Stimulated activated CD4-positive, alpha-beta T cell treated with anti-CD3 and anti-CD28 coated beads, Interleukin-15, amount 100 ng/mL, for 24 hours (primary cell): Measurements from ENCODE around the gene KRTAP5-5.
A peak's percentile ranks its signal among the peaks of the same experiment; 100 is the strongest.
"Not testable (repeated sequence)": the region's sequence is repeated elsewhere in the genome, so short reads cannot be mapped to it uniquely, and the experiment has no call there.

ENCODE experiments used
- DNase-seq: peaks from one replicate; pipeline ENCODE4 v3.0.0-alpha.2; 2020

KRTAP5-5 gene

DNA sequence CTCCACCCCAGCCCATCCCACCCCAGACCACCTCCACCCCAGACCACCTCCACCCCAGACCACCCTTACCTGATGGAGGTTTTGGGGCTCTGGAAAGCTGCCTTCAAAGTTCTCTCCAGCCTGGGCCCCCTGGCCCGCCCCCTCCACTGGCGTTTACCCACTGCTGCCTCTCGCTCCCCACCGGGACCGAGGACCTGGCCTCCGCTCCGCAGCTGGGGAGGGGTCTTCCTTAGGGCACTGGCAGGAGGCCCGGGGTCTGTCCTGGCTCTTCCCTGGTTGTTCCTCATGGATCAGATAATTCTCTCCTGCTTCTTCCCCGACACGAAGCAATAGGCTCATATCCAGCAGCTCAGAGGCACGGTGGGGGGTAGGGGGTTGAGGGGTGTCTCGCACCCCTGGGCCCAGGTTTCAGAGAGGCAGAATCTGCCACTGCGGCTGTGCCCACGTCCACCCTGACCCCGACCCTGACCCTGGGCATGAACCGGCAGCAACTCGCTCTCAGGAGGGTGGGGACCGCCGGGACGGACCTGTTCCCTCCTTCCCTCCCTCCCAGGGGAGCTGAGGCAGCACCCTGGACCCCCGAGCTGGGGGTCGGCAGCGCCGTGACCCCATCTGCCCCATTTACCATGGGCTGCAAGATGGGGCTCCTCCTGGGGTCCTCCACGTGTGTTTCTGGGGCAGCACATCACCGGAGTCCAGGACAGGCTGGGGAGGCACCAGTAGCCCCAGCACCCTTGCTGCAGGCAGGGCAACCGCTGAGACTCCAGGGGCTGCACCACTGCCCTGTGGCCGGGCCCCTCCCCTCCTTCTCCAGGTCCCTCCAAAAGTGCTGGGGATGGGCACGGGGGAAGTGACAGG, 12.9 kb downstream of the KRTAP5-5 start:
- DNase-seq, result no peak

DNA sequence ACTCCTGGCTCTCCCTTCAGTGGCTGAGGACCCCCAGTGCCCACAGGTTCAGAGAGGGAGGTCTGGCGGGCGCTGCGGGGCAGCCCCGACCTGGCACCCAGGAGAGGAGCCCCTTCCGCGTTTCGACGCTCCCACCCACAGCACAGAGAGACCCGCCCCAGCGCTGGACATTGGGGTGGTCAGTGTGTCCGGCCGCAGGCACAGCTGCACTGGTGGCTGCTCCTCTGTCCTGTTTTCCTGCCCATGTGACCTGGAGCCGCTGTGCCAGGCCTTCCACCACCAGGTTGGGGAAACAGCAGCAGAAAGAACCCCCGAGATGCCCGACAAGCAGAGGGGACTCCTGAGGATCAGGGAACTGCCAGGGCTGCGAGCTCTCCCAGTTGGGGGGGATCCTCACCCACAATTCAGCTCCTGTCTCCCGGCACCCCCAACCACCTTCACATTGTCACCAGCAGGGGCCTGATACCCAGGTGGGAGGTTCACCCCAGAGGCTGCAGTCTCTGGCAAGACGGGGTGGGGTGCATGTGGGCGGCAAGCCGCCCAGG, 13.6 kb downstream of the KRTAP5-5 start:
- DNase-seq, result no peak

DNA sequence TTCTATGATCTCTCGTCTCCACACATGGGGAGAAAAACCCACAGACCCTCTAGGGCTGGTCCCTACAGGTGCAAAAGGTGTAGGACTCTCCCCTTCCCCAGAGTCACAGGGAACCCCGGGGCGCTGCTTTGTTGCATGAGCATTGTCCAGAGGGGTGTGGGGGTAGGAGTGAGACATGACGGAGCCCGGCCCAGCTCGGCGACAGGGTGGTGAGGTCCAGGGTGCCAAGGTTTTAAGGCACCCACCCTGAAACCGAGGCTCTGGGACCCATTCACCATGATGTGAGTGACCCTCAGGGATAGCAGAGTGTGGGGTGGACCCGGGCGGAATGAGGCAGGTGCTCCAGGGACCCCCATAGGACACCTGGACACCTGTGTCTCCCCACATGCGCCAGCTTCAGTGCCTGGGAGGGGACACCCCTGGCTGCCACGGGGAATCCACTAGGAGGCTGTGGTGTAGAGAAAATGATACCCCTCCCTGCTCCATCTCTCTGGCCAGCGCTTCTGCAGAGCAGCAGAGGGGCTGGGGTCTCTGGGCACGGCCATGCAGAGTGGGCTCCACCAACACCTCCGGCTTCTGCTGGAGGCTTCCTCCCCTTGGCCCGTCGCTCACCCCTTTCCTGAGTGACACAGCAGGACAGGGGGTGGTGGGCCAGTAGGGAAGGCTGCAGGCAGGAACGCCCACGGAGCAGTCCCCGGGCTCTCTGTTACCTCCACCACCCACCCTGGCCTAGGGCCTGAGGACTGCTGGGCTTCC, 15.2 kb downstream of the KRTAP5-5 start:
- no peak for DNase-seq

DNA sequence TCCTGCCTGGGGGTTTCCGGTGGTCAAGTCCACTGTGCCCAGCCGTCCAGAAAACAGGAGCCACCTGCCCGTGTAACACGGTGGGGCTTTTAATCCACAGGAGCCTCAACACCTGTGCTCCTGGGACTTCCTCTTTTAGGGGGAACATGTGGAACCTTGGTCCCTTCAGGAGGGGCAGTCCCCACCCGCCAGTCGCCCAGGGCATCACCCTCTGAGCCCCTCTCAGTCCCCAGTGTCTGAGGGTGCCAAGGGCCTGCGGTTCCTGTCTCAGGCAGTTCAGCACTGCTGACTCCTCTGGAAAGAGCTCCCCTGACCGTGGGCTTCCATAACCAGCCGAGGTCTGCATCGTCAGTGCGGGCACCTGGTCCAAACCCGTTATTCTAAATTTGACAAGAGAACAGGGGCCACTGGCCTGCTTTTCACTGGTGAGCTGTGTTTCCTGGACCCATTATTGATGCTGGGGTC, 15.8 kb downstream of the KRTAP5-5 start:
- DNase-seq, result no peak

DNA sequence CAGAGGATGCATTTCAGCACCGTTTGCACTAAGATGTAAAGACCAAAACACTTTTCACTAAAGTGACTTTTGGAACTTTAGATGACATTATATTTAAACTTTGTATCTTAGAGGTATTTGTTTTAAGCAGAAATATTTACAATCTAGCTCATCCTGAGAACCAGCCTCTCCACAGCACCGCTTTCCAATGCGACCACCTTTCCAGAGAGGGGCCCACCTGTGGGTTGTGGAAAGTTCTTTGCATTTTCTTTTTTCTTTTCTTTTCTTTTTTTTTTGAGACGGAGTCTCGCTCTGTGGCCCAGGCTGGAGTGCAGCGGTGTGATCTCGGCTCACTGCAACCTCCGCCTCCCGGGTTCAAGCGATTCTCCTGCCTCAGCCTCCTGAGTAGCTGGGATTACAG, 17.0 kb downstream of the KRTAP5-5 start:
- DNase-seq, result not testable (repeated sequence)

DNA sequence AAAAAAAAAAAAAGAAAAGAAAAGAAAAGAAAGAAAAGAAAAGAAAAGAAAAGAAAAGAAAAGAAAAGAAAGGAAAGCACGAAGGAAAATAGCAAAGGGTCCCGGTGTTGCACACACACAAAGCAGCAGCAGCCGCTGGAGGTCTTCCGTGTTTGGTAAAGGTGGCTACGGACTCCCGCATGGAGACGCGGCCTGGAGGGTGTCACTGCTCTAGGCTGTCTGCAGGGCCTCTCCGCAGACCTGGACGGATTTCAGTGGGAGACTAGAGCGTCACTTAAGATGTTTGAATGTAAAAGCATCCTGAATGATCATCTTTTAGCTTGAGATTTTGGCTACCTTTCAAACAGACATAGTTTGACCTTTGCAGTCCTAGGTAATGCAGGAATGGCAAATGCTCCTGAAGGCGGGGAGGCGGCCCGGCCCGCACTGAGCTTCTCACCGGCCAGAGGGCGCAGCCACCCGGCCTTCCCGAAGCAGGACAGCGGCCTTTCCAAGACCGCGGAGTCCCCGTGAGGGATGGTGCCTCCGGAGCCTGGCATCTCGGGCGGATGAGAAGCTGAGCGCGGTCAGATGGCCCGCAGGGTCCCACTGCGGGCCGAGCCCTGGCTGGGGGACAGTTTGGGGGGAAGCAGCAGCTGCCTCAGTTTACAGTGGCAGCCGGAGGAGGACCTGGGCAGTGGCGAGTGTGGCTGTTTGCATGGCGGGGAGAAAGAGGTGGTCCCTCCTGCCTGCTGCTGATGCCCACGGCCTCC, 18.5 kb downstream of the KRTAP5-5 start:
- no peak for DNase-seq

DNA sequence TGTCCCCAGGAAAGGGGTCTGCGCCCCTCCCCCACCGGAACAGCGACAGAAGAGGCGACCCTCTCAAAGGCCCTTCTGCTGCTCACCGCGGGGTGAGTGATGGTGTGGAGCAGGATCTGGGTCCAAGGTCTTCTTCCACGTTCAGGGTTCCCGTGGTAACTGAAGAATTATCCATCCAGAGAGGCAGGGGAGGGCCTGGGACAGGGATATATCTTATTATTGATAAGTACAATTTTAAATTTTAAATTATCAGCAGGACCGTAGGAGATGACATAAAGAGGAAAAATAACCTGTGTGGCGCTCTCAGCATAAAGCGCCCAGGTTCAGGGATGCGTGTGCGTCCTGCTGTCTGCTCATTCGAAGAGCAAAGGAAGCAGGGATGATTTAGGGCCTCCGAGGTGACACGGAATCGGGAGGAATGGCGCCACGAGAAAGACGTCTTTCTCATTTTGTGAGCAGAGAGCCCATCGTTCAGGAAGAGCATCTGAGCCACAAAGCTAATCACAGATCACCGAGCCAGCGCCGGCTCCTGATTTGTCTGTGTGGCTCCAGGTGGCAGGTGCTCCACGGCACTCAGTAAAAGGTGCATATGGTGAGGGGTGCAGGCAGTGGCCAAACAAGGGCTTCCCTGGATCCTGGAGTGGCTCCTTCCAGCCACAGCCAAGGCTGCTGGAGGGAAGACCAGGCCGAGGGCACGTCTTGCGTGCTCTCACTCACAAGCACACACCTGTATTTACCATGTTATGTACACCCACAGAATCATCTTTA, 19.3 kb downstream of the KRTAP5-5 start:
- no peak for DNase-seq

DNA sequence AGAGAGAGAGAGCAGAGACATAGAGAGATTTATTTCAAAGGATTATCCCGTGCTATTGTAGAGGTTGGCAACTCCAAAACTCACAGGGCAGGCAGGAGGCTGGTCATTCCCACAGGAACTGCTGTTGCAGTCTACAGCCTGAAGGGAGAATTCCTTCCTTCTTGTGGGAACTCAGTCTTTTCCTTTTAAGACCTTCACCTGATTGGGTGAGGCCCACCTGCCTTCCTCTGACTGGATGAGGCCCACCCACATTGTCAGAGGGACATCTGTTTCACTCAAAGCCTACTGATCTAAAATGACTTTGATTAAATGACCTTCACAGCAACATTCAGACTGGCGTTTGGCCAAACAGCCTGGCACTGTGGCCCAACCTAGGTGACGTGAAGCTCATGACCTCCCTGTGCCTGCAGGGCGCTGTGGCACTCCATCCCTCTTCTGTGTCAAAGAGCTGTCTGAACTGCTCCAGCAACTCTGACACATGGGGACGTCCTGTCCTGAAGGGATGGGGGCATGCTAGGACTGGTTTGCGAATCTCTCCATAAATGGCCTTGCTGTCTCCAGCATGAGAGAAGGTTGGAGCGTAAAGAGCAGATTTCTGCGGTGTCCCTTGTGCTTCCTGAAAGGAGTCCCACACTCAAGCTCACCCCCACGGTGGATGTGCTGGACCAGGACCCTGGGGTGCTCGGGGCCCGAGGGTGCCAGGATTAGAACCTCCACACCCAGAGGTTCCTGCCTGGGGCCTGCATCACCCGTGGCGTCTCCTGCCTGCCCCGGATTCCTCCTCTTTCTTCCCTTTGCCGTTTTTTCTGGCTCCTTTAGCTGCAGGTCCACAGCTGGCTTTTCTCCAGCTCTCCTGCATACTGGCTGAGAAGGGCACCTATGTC, 20.7 kb downstream of the KRTAP5-5 start:
- DNase-seq, result no peak

DNA sequence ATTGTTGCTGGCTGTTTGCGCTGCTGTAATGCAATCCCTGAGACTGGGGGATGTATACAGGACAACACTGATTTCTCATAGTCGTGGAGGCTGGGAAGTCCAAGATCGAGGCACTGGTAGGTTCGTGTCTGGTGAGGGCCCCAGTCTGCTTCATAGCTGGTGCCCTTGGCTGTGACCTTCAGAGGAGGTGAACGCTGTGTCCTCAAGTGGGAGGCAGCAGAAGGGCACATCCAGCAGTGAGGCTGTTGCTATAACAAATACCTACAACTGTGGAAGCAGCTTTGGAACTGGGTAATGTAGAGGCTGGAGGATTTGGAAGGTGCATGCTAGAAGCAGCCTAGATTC, 21.3 kb downstream of the KRTAP5-5 start:
- no peak for DNase-seq

DNA sequence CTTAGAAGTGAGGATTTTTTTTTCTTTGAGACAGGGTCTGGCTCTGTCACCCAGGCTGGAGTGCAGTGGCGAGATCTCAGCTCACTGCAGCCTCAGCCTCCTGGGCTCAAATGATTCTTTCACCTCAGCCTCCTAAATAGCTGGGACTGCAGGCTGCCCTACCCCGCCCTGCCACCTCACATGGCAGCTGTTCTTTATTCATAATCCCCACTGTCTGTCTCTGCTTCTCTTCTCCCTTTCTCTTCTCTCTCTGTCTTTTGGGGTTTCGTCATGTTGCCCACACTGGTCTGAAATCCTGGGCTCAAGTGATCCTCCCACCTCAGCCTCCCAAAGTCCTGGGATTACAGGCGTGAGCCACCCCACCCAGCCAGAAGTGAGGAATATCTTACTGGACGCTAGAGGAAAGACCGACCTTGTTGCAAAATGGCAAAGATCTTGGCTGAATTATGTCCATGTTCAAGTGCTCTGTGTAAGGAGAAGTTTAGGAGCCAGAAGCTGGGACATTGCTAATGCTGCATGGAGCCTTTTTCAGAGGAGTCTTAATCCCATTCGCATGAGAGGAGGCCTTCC, 21.9 kb downstream of the KRTAP5-5 start:
- no peak for DNase-seq

DNA sequence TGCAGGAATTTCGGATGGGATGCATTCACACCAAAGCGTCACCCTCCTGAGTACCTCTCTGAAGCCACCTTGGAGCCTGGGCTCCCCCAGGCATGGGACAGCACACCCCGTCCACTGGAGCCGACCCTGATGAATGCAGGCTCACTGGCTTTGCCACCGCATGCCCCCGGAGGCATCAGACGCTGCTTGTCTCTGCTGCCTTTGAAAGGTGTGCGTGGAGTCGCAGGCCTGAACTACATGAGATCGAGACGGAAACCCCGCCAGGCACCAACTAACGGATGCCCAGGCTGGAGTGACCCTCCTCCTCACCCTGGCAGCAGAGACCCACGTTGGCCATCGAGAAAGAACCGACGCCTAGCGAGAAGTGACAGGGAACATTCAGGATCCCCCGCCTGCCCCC, 22.5 kb downstream of the KRTAP5-5 start:
- DNase-seq, result no peak

DNA sequence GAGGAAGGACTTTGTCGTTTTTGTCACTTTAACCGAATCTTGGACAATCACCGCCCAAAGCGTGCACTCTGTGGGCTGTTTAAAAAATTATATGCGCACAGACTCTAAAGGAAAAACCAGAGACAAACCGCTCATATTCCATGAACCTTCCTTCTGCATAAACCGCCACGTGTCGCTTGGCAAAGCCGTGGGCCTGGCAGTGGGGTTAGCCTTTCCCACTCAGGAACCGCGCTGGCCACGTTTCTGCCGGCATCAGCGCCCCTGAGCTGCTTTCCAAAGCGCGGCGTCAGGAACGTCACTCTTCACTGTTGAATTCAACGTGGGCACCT, 22.8 kb downstream of the KRTAP5-5 start:
- DNase-seq, result no peak

DNA sequence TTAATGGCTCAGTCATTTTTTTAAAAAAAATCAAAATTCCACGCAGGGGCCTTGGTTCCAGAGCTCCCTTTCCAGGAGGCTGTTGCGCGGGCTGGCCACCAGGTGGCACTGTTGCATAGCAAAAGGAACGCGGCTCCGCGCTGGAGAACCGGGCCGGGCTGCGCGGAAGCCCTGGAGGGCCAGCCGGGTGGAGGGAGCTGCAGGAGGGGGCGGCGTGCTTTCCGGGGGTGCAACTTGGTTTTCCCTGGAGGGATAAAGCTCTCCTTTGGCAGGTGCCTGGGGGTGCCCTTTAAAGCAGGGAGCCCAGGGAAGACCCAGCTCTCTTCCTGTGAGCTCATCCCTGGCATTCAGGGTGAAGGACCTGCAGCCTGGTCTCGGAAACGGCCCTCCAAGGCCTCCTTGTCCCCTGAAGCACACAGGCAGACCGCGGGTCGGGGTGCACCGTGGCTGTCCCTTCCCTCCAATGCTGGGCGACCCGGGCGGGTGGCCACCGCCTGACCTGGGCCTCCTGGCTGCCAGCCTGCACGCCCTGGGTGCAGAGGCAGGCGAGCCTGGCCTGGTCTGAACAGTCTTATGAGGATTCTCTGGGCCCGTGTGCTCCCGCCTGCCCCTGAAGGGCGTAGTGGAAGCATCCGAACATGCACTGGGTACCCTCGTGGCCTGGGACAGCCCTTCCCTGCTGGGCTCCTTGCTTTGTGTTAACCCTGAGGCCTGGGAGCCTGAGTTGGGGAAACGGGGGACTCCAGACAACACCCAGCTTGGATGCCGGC, 23.4 kb downstream of the KRTAP5-5 start:
- peak; percentile 82 for DNase-seq

DNA sequence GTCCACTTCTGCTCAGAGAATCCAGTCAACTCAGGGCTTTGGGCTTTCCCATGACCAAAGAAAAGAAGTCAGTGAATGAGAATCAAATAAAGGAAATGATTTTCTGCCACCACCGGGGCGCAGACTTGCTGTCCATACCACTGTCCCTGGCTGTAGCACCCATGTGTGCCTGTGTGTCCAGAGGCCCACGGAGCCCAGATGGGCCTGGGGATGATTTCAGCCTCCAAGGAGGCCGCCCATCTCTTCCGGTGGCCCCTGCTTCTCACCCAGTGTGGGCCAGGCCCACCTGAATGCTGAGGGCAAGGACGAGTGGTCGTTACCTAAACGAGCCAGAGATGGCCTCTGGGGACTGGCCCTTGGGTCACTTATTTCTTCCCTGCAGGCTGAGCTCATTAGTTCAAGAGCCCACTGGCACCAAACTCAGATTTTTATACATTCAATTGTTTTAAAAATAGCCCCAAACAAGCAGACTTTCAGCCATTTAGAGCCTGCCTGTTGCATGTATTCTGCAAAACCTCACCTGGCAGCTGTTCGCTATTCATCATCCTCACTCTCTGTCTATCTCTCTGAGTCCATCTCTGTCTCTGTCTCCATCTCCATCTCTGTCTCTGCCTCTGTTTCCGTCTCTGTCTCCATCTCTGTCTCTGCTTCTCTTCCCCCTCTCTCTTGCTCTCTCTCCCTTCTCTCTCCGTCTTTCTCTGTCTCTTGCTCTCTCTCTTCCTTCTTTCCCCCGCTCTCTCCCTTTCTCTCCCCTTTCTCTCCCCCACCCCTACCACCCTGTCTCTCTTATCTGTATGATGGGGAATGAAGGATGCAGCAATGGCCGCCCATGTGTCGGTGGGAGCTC, 24.2 kb downstream of the KRTAP5-5 start:
- no peak for DNase-seq

DNA sequence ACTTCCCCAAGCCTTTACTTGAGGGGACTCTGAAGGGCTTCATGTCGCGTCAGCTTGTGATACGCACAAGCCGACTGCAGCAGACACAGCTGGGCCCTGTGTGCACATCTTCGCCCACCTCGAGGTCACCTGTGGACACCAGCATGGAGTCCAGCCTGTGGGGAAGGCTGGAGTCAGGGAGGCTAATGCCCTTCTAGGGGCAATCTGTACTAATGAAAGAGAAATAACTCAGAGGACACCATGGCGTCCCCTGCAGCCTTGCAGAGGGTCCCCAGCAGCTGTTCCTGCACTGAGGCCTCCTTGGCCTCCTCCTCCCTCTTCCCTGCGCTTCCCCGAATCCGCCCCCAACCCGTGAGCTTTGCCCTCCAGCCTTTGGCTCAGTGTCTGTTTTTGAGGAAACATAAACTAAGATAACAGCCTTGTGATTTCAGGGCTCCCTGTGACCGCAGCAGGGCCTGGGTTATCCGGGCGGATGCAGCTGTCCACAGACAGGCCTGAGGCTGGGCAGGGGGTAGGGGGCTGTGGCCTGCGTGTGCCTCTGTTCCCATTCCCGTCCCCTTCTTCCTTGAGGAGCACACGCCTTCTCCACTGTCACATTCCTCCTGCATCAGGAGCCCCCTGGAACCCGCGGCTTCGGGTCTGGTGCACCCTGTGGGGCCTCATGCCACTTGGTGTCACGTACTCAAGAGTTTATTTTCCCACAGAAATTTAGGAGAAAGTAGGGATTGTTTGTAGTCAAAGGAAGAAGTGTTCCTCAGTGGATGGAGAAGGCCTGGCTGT, 25.0 kb downstream of the KRTAP5-5 start:
- DNase-seq, result no peak

DNA sequence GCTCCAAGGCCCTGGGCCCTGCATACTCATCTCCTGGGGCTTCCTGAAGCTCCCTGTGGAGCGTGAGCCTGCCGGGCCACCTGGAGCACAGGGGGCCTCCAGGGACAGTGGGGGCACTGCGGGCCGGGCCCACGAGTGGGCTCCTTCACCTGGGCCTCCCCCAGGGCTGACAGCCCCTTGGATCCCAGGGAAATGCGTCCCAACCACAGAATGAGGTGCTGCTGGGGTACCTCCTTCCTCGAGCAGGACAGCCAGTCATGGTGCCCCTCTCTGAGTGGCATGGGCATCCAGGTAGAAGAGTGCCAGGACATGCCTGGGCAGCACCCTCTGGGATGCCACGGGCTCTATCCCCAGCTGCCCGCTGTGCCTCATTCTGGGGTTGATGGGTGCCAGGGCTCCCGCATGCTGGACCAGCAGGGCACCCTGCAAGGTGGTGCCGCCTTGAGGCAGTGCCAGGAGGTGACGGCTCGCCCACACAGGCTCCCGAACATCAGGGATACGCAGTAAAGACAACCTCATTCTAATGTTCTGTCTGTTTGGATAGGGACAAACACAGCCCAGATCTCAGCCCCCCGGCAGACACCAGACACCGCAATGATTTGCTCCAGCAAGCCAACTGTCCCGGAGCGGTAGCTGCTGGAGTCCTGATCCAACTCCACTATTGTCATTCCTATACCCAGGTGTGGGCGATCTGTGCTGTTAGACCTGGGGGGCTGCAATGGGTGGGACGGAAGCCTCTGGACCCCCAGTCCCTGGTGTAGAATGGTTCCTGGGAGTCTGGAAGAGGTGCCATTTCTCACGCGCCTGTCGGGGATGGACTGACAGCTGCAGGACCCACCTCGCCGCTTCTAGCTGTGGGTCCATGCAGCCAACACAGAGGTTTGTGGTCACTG, 25.8 kb downstream of the KRTAP5-5 start:
- no peak for DNase-seq

DNA sequence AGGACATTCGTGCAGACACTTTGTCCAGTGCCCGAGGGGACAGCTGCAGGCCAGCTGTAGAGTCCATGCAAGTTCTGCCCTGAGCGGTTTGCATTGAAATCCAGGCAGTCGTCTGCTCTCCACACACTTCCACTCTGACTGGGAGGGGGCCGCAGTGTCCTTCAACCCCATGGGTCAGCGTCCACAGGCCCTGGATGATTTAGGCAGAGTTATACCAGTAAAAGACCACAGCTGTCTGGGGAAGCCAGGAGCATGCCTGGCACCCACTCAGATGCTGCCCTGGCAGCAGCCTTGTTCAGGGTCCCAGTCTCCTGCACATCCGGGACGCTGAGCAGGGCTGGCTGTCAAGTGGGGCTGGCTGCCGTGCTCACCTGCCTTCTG, 26.5 kb downstream of the KRTAP5-5 start:
- DNase-seq, result no peak

DNA sequence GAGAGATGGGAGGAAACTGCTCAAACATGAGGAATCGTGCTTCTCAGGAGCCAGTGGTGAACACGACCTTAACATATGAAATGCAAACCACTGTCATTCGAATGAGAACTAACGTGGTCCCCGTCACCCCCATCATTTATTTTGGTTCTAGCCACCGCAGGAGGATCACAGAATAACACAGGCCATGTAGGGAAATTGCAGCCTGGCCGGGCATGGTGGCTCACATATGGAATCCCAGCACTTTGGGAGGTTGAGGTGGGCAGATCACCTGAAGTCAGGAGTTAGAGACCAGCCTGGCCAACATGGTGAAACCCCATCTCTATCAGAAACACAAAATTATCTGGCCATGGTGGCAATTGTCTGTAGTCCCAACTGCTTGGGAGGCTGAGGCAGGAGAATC, 27.1 kb downstream of the KRTAP5-5 start:
- no peak for DNase-seq
